Fibroblast of skin of abdomen (primary cell): ENCODE results near the gene LHFPL2.

ENCODE experiments used
- DNase-seq: peaks from one replicate; pipeline ENCODE4 v3.0.0-alpha.2; 2013

The LHFPL2 gene

GRCh38 chr5:78594610-78595457, 53.7 kb downstream of the LHFPL2 start:
- DNase-seq, result peak; percentile 96

GRCh38 chr5:78594021-78594420, 54.6 kb downstream of the LHFPL2 start:
- DNase-seq, result no peak

- DNase-seq, result no peak
Observed at GRCh38 chr5:78593465-78593864, 55.1 kb downstream of the LHFPL2 start.

- no peak for DNase-seq
Observed at GRCh38 chr5:78592735-78593386, 55.7 kb downstream of the LHFPL2 start.

- no peak for DNase-seq
Observed at GRCh38 chr5:78591972-78592700, 56.4 kb downstream of the LHFPL2 start.

- DNase-seq, result peak; percentile 71
Observed at GRCh38 chr5:78591138-78591612, 57.4 kb downstream of the LHFPL2 start.

- no peak for DNase-seq
Observed at GRCh38 chr5:78589923-78590322, 58.6 kb downstream of the LHFPL2 start.

GRCh38 chr5:78588507-78588906, 60.1 kb downstream of the LHFPL2 start:
- DNase-seq, result no peak

GRCh38 chr5:78587775-78588291, 60.7 kb downstream of the LHFPL2 start:
- DNase-seq, result peak; percentile 68

GRCh38 chr5:78587081-78587774, 61.3 kb downstream of the LHFPL2 start:
- DNase-seq, result no peak

GRCh38 chr5:78586251-78586650, 62.3 kb downstream of the LHFPL2 start:
- peak; percentile 98 for DNase-seq

GRCh38 chr5:78578015-78578414, 70.6 kb downstream of the LHFPL2 start:
- no peak for DNase-seq

GRCh38 chr5:78577071-78577807, 71.3 kb downstream of the LHFPL2 start:
- no peak for DNase-seq

GRCh38 chr5:78576376-78576775, 72.2 kb downstream of the LHFPL2 start:
- DNase-seq, result no peak

GRCh38 chr5:78574731-78575161, 73.8 kb downstream of the LHFPL2 start:
- peak; percentile 24 for DNase-seq

GRCh38 chr5:78574131-78574673, 74.4 kb downstream of the LHFPL2 start:
- DNase-seq, result no peak

GRCh38 chr5:78573318-78573717, 75.3 kb downstream of the LHFPL2 start:
- DNase-seq, result no peak

GRCh38 chr5:78570646-78571045, 77.9 kb downstream of the LHFPL2 start:
- no peak for DNase-seq

GRCh38 chr5:78569441-78569840, 79.1 kb downstream of the LHFPL2 start:
- DNase-seq, result peak; percentile 76

GRCh38 chr5:78568676-78569075, 79.9 kb downstream of the LHFPL2 start:
- DNase-seq, result no peak

- no peak for DNase-seq
Observed at GRCh38 chr5:78568212-78568611, 80.4 kb downstream of the LHFPL2 start.
